ENCODE measurements around the gene ADAMTSL5. TPM values are rescaled to one million over a fixed set of nuclear protein-coding genes. Genes with fewer than 3 reads are reported as not detected.

The ADAMTSL5 gene
- total RNA-seq, 4 donors from 2014 or later: 13.5 to 20.8 (median 18.8) TPM

- peaks cover 4 to 34% (median 8%) of the 10 kb centered on the region in 3 donors for H3K4me1 ChIP-seq
- intact Hi-C loops (cut with DNase I): no loop called here
- no peak overlapping the region for H3K4me3 ChIP-seq
- no peak overlapping the region for H3K27ac ChIP-seq
- no peak for DNase-seq
- WGBS, 2 donors: 77 to 90% methylated on average over 9 to 15 of the region's 25 CpGs
- no peaks in the 10 kb centered on the region for H3K9me3 ChIP-seq
- H3K27me3 ChIP-seq: peaks cover 0 to 32% (median 2%) of the 10 kb centered on the region in 4 donors
- no peaks in the 10 kb centered on the region for H3K36me3 ChIP-seq
- TF ChIP-seq CTCF (IDR thresholded peaks at IDR 0.05): no peak
These were observed 15.1 kb downstream of the ADAMTSL5 start for GRCh38 chr19:1497578-1498235.

- Histone ChIP-seq H3K4me1 (peaks cover 4 to 38% (median 8%) of the 10 kb centered on the region in 3 donors), H3K9me3 (no peaks in the 10 kb centered on the region), H3K36me3 (no peaks in the 10 kb centered on the region), H3K4me3 (peak overlapping the region in 1 of 4 donors; percentile 38), H3K27ac (no peak overlapping the region), H3K27me3 (peaks cover 0 to 27% (median 0%) of the 10 kb centered on the region in 4 donors)
- no peak for TF ChIP-seq CTCF (IDR thresholded peaks at IDR 0.05)
- no peak for TF ChIP-seq POLR2A (IDR thresholded peaks at IDR 0.05)
- intact Hi-C loops (cut with DNase I): no loop called here
- WGBS, 2 donors: 56 to 66% methylated on average over 13 to 16 of the region's 39 CpGs
- no peak for DNase-seq
These were observed 15.9 kb downstream of the ADAMTSL5 start for GRCh38 chr19:1496714-1497577.

GRCh38 chr19:1495799-1496713 lies 16.8 kb downstream of the ADAMTSL5 start:
- TF ChIP-seq POLR2A (IDR thresholded peaks at IDR 0.05) (no peak), CTCF (IDR thresholded peaks at IDR 0.05) (no peak)
- intact Hi-C loops (cut with DNase I): no loop called here
- WGBS, 2 donors: 47 to 59% methylated on average over 5 to 13 of the region's 40 CpGs
- Histone ChIP-seq H3K27ac (no peak overlapping the region), H3K4me3 (peak overlapping the region in 2 of 4 donors; percentile 5 to 38), H3K4me1 (peaks cover 8 to 40% (median 15%) of the 10 kb centered on the region in 3 donors), H3K9me3 (no peaks in the 10 kb centered on the region), H3K36me3 (no peaks in the 10 kb centered on the region), H3K27me3 (peaks cover 0 to 29% (median 0%) of the 10 kb centered on the region in 4 donors)
- no peak for DNase-seq

GRCh38 chr19:1495051-1495798 lies 17.6 kb downstream of the ADAMTSL5 start:
- Histone ChIP-seq H3K9me3 (no peaks in the 10 kb centered on the region), H3K27ac (no peak overlapping the region), H3K4me3 (no peak overlapping the region), H3K27me3 (peaks cover 0 to 29% (median 0%) of the 10 kb centered on the region in 4 donors), H3K36me3 (no peaks in the 10 kb centered on the region), H3K4me1 (peaks cover 9 to 40% (median 15%) of the 10 kb centered on the region in 3 donors)
- WGBS, 2 donors: 67 to 81% methylated on average over 3 to 13 of the region's 37 CpGs
- TF ChIP-seq CTCF (IDR thresholded peaks at IDR 0.05) (no peak), POLR2A (IDR thresholded peaks at IDR 0.05) (no peak)
- intact Hi-C loops (cut with DNase I): no loop called here
- no peak for DNase-seq

All from esophagus squamous epithelium (tissue), 5 donors.